ENCODE measurements around the gene MTCH2. TPM values are rescaled to one million over a fixed set of nuclear protein-coding genes. Genes with fewer than 3 reads are reported as not detected.
"Not testable (repeated sequence)": the region's sequence is repeated elsewhere in the genome, so short reads cannot be mapped to it uniquely, and the experiment has no call there.

Gene MTCH2
- total RNA-seq, 1 experiment from 2014 or later, result 103 TPM

DNA sequence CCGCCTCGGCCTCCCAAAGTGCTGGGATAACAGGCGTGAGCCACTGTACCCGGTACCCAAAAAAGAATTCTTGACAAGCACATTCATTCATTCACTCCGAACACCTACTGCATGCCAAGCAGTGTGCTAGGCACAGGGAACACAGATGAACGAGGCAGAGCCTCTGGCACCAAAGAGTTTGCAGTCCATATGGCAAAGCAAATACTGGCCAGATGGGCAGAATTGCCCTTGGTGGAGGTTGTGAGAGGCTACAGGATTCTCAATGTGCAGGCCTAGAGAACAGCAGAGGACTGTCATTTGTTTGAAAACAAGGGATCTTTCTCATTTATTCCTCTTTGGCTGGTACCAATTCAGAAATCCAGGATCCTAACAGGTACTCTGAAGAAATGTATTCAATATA is 27.5 kb upstream of the MTCH2 start:
- CTCF ChIA-PET, result no interaction called here
- no TSS peak for BruUV-seq (replicated peaks)
- no peaks in the 10 kb centered on the region for H3K9me3 Mint-ChIP-seq (ENCODE audit: low read depth, unreplicated experiment)

DNA sequence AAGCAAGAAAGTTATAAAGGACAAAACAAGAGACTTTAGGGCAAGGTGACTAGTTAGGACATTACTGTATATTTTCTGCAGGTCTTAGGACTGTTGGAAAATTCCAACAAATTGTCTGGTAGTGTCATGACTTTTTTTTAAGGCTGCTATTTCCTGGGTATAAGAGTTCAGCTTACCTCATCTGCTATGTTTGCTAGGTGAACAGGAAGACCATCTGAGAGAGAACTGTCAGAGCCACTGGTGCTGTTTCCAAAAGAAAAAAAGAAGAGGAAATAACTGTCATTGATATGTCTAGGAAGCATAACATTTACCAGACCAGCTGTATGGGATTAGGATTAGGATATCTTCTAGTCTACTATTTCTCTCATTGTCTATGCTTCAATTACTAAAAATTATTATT is 26.3 kb upstream of the MTCH2 start:
- intact Hi-C loops (cut with micrococcal nuclease; ENCODE audit: unreplicated experiment), result no loop called here
- TF ChIP-seq, protein P1, sequence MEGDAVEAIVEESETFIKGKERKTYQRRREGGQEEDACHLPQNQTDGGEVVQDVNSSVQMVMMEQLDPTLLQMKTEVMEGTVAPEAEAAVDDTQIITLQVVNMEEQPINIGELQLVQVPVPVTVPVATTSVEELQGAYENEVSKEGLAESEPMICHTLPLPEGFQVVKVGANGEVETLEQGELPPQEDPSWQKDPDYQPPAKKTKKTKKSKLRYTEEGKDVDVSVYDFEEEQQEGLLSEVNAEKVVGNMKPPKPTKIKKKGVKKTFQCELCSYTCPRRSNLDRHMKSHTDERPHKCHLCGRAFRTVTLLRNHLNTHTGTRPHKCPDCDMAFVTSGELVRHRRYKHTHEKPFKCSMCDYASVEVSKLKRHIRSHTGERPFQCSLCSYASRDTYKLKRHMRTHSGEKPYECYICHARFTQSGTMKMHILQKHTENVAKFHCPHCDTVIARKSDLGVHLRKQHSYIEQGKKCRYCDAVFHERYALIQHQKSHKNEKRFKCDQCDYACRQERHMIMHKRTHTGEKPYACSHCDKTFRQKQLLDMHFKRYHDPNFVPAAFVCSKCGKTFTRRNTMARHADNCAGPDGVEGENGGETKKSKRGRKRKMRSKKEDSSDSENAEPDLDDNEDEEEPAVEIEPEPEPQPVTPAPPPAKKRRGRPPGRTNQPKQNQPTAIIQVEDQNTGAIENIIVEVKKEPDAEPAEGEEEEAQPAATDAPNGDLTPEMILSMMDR (IDR thresholded peaks at IDR 0.05; ENCODE audit: unreplicated experiment), result no peak
- Mint-ChIP-seq H3K4me3 (ENCODE audit: low read depth, unreplicated experiment) (no peak overlapping the region), H3K9me3 (ENCODE audit: low read depth, unreplicated experiment) (no peaks in the 10 kb centered on the region), H3K27ac (ENCODE audit: unreplicated experiment) (no peak overlapping the region), H3K4me1 (ENCODE audit: low read depth, unreplicated experiment) (peaks cover 8% of the 10 kb centered on the region), H3K36me3 (ENCODE audit: insufficient read depth, unreplicated experiment) (no peaks in the 10 kb centered on the region), H3K27me3 (ENCODE audit: unreplicated experiment) (no peaks in the 10 kb centered on the region)
- no TSS peak for BruUV-seq (replicated peaks)
- no peak for DNase-seq
- CTCF ChIA-PET, result no interaction called here

More for the DNA sequence above, 27.5 kb upstream of the MTCH2 start:
- Mint-ChIP-seq H3K4me1 (ENCODE audit: low read depth, unreplicated experiment) (peaks cover 8% of the 10 kb centered on the region), H3K27me3 (ENCODE audit: unreplicated experiment) (no peaks in the 10 kb centered on the region), H3K27ac (ENCODE audit: unreplicated experiment) (no peak overlapping the region), H3K36me3 (ENCODE audit: insufficient read depth, unreplicated experiment) (no peaks in the 10 kb centered on the region), H3K4me3 (ENCODE audit: low read depth, unreplicated experiment) (no peak overlapping the region)
- TF ChIP-seq, protein P1 (IDR thresholded peaks at IDR 0.05; ENCODE audit: unreplicated experiment), result no peak
- DNase-seq, result no peak
- intact Hi-C loops (cut with micrococcal nuclease; ENCODE audit: unreplicated experiment), result no loop called here

DNA sequence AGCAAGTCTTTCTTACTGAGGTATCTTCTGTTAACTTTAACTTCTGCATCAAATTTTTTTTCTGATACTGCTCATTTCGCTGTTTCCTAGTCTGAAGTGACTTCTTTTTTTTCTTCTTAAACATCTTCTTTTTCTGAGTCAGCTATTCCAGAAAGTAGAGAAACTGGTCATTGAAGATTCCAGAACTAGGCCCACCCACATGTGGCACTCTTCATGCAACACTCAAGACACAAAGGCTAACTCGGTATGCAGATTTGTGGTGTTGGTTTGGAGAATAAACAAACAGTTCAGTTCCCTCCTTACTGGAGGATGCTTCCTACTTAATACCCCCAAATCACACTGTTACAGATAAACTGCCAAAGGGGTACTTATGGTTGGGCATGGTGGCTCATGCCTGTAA is 25.2 kb upstream of the MTCH2 start:
- no peaks in the 10 kb centered on the region for H3K27me3 Mint-ChIP-seq (ENCODE audit: unreplicated experiment)

DNA sequence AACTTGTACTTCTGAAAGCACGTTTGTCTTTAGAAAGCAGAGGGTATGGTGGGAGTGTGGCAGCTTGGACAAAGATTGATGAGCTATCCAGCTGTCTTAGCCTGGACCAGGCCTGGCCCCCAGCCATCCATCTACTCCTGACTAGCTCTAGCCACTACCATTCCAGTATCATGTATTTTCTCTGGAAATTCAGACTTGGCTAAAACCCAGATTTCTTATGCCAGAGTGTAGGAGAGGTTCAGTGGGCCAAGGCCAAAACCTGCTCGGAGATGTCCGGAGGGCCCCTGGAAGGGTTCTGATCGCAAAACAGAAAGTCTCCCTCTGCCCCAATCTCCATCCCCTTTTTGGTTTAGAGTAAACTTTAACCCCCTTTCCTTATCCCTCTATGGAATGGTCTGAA is 24.8 kb upstream of the MTCH2 start:
- intact Hi-C loops (cut with micrococcal nuclease; ENCODE audit: unreplicated experiment), result no loop called here
- Mint-ChIP-seq H3K36me3 (ENCODE audit: insufficient read depth, unreplicated experiment) (no peaks in the 10 kb centered on the region), H3K4me3 (ENCODE audit: low read depth, unreplicated experiment) (no peak overlapping the region), H3K27ac (ENCODE audit: unreplicated experiment) (no peak overlapping the region), H3K4me1 (ENCODE audit: low read depth, unreplicated experiment) (peaks cover 2% of the 10 kb centered on the region), H3K9me3 (ENCODE audit: low read depth, unreplicated experiment) (no peaks in the 10 kb centered on the region), H3K27me3 (ENCODE audit: unreplicated experiment) (no peaks in the 10 kb centered on the region)
- BruUV-seq (replicated peaks), result no TSS peak
- CTCF ChIA-PET, result no interaction called here
- DNase-seq, result no peak
- TF ChIP-seq, protein P1 (IDR thresholded peaks at IDR 0.05; ENCODE audit: unreplicated experiment), result no peak

More for the DNA sequence above, 25.2 kb upstream of the MTCH2 start:
- Mint-ChIP-seq H3K36me3 (ENCODE audit: insufficient read depth, unreplicated experiment) (no peaks in the 10 kb centered on the region), H3K4me3 (ENCODE audit: low read depth, unreplicated experiment) (no peak overlapping the region), H3K4me1 (ENCODE audit: low read depth, unreplicated experiment) (peaks cover 6% of the 10 kb centered on the region), H3K27ac (ENCODE audit: unreplicated experiment) (no peak overlapping the region), H3K9me3 (ENCODE audit: low read depth, unreplicated experiment) (no peaks in the 10 kb centered on the region)
- intact Hi-C loops (cut with micrococcal nuclease; ENCODE audit: unreplicated experiment), result no loop called here
- TF ChIP-seq, protein P1 (IDR thresholded peaks at IDR 0.05; ENCODE audit: unreplicated experiment), result no peak
- CTCF ChIA-PET, result no interaction called here
- DNase-seq, result no peak
- BruUV-seq (replicated peaks), result no TSS peak

DNA sequence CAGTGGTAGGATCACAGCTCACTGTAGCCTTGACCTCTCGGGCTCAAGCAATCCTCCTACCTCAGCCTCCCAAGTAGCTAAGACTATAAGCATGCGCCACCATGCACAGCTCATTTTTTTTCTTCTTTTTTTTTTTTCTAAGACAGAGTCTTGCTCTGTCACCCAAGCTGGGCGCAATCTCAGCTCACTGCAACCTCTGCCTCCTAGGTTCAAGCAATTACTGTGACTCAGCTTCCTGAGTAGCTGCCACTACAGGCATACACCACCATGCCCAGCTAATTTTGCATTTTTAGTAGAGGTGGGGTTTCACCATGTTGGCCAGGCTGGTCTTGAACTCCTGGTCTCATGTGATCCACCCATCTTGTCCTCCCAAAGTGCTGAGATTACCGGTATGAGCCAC is 22.6 kb upstream of the MTCH2 start:
- CTCF ChIA-PET, result interaction anchor here (0.6 to 0.7 kb wide), 2 partner anchors 12 to 269 kb away, joined by 4 read pairs; no protein-coding TSS in a partner anchor
- intact Hi-C loops (cut with micrococcal nuclease; ENCODE audit: unreplicated experiment); DNase-seq; BruUV-seq (replicated peaks); H3K36me3 Mint-ChIP-seq (ENCODE audit: insufficient read depth, unreplicated experiment); H3K27ac Mint-ChIP-seq (ENCODE audit: unreplicated experiment); H3K4me1 Mint-ChIP-seq (ENCODE audit: low read depth, unreplicated experiment); H3K4me3 Mint-ChIP-seq (ENCODE audit: low read depth, unreplicated experiment); H3K9me3 Mint-ChIP-seq (ENCODE audit: low read depth, unreplicated experiment); H3K27me3 Mint-ChIP-seq (ENCODE audit: unreplicated experiment): not testable (repeated sequence)

All from Calu3 (cell line).